Measurements from ENCODE around the gene KCNH4. TPM values are rescaled to one million over a fixed set of nuclear protein-coding genes. Genes with fewer than 3 reads are reported as not detected.
A peak's percentile ranks its signal among the peaks of the same experiment; 100 is the strongest.
"Not testable (repeated sequence)": the region's sequence is repeated elsewhere in the genome, so short reads cannot be mapped to it uniquely, and the experiment has no call there.

The KCNH4 gene
- total RNA-seq, 1 donor from 2014 or later: 0.41 TPM

- no peak for DNase-seq (ENCODE audit: low spot score in 2 of 2)
- no peak for FAIRE-seq
Observed at GRCh38 chr17:42197564-42198156, 16.7 kb upstream of the KCNH4 start.

- no peak for FAIRE-seq
- DNase-seq (ENCODE audit: low spot score in 2 of 2): peak; percentile 70 to 84
Observed at GRCh38 chr17:42193969-42194899, 13.3 kb upstream of the KCNH4 start, which contains the start of gene GHDC. TSS of gene GHDC (minus strand) at chr17:42194494. CDS start at chr17:42193581, 913 bp downstream.

GRCh38 chr17:42193216-42193968 is 12.4 kb upstream of the KCNH4 start:
- FAIRE-seq (no peak), DNase-seq (ENCODE audit: low spot score in 2 of 2) (no peak)

- no peak for FAIRE-seq
- DNase-seq (ENCODE audit: low spot score in 2 of 2): no peak
Observed at GRCh38 chr17:42192189-42193126, 11.5 kb upstream of the KCNH4 start.

GRCh38 chr17:42191275-42191608 is 10.3 kb upstream of the KCNH4 start:
- FAIRE-seq: no peak
- DNase-seq (ENCODE audit: low spot score in 2 of 2): no peak

GRCh38 chr17:42190491-42191274 is 9.7 kb upstream of the KCNH4 start:
- FAIRE-seq (no peak), DNase-seq (ENCODE audit: low spot score in 2 of 2) (no peak)

GRCh38 chr17:42189651-42189965 is 8.7 kb upstream of the KCNH4 start:
- DNase-seq (ENCODE audit: low spot score in 2 of 2): no peak
- FAIRE-seq: no peak

GRCh38 chr17:42188749-42189650 is 8.1 kb upstream of the KCNH4 start:
- DNase-seq (ENCODE audit: low spot score in 2 of 2): no peak
- FAIRE-seq: no peak

GRCh38 chr17:42187833-42188232 is 6.9 kb upstream of the KCNH4 start:
- DNase-seq (ENCODE audit: low spot score in 2 of 2): no peak
- no peak for FAIRE-seq

- not testable (repeated sequence) for FAIRE-seq; DNase-seq (ENCODE audit: low spot score in 2 of 2)
Observed at GRCh38 chr17:42186191-42186590, 5.2 kb upstream of the KCNH4 start.

- FAIRE-seq (no peak), DNase-seq (ENCODE audit: low spot score in 2 of 2) (no peak)
Observed at GRCh38 chr17:42185621-42185930, 4.6 kb upstream of the KCNH4 start.

- DNase-seq (ENCODE audit: low spot score in 2 of 2) (no peak), FAIRE-seq (no peak)
Observed at GRCh38 chr17:42184713-42185620, 4.0 kb upstream of the KCNH4 start, which contains the start of gene HCRT. TSS of gene HCRT (minus strand) at chr17:42185452. CDS start at chr17:42185365, 87 bp downstream.

- no peak for FAIRE-seq
Observed at GRCh38 chr17:42183741-42184711, 3.1 kb upstream of the KCNH4 start.

GRCh38 chr17:42182927-42183734 is 2.2 kb upstream of the KCNH4 start:
- DNase-seq (ENCODE audit: low spot score in 2 of 2) (no peak), FAIRE-seq (no peak)

More at GRCh38 chr17:42183741-42184711, 3.1 kb upstream of the KCNH4 start:
- peak; percentile 88 to 90 for DNase-seq (ENCODE audit: low spot score in 2 of 2)

- FAIRE-seq (no peak), DNase-seq (ENCODE audit: low spot score in 2 of 2) (no peak)
Observed at GRCh38 chr17:42181851-42182207, 887 bp upstream of the KCNH4 start.
